ENCODE data around the gene UROC1.

UROC1 gene

GRCh38 chr3:126481808-126482502 lies 35.6 kb downstream of the UROC1 start:
- H3K9ac ChIP-seq (ENCODE audit: low read depth in 1 of 2, low read length in 2 of 2): no peak overlapping the region
- H3K27ac ChIP-seq (ENCODE audit: low read depth, low read length): no peak overlapping the region
- H3K9me3 ChIP-seq (ENCODE audit: control insufficient read depth in 1 of 2, low read length in 2 of 2): no peaks in the 10 kb centered on the region
- no peak overlapping the region for H3K4me3 ChIP-seq (ENCODE audit: low read depth in 1 of 2, low read length in 2 of 2)
- H3K36me3 ChIP-seq (ENCODE audit: control insufficient read depth in 1 of 2, insufficient read depth in 2 of 2, low read length in 2 of 2): no peaks in the 10 kb centered on the region
- peaks cover 0 to 6% of the 10 kb centered on the region in 2 donors for H3K4me1 ChIP-seq (ENCODE audit: control insufficient read depth in 1 of 2, insufficient read depth in 2 of 2, low read length in 2 of 2)
- H3K27me3 ChIP-seq (ENCODE audit: control insufficient read depth in 1 of 2, insufficient read depth in 2 of 2, low read length in 2 of 2): no peaks in the 10 kb centered on the region

DNA sequence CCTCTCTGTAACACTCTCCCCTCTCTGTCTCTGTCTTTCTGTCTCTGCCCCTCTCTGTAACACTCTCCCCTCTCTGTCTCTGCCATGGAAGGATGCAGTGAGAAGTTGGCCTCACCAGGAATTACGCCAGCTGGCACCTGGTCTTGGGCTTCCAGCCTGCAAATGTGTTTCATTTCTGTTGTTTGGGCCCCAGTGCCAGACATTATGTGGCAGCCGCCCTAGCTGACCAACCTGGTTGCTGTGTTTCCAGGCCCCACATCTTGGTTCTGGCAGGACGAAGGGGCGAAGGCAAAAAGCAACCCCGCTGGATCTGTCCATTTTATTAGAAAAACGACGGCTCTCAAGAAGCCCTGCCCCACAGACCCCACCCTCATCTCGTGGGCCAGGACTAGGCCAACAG lies 36.7 kb downstream of the UROC1 start:
- Histone ChIP-seq H3K27me3 (ENCODE audit: control insufficient read depth in 1 of 2, insufficient read depth in 2 of 2, low read length in 2 of 2) (no peaks in the 10 kb centered on the region), H3K27ac (ENCODE audit: low read depth, low read length) (no peak overlapping the region), H3K4me3 (ENCODE audit: low read depth in 1 of 2, low read length in 2 of 2) (no peak overlapping the region), H3K4me1 (ENCODE audit: control insufficient read depth in 1 of 2, insufficient read depth in 2 of 2, low read length in 2 of 2) (peaks cover 2 to 10% of the 10 kb centered on the region in 2 donors), H3K9me3 (ENCODE audit: control insufficient read depth in 1 of 2, low read length in 2 of 2) (no peaks in the 10 kb centered on the region), H3K9ac (ENCODE audit: low read depth in 1 of 2, low read length in 2 of 2) (no peak overlapping the region), H3K36me3 (ENCODE audit: control insufficient read depth in 1 of 2, insufficient read depth in 2 of 2, low read length in 2 of 2) (no peaks in the 10 kb centered on the region)

DNA sequence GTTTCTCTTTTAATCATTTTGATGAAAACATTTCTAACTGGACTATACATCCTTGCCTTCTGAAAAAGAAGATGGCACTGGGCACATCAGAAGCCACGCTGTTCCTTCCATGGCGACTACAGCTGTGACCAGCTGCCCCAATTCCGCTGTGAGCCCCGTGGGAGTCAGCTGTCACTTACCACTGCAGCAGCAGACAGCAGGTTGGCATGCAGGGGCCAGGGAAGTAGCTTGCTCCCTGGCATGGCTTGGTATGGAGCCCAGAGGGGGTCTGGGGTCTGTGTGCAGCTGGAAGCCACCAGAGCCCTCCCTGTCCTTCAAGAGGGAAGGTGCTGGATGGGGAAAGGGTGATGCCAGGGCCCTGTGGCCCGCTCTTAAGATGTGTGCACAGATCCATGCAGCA lies 37.4 kb downstream of the UROC1 start:
- no peak overlapping the region for H3K27ac ChIP-seq (ENCODE audit: low read depth, low read length)
- peaks cover 2 to 10% of the 10 kb centered on the region in 2 donors for H3K4me1 ChIP-seq (ENCODE audit: control insufficient read depth in 1 of 2, insufficient read depth in 2 of 2, low read length in 2 of 2)
- H3K4me3 ChIP-seq (ENCODE audit: low read depth in 1 of 2, low read length in 2 of 2): no peak overlapping the region
- no peaks in the 10 kb centered on the region for H3K27me3 ChIP-seq (ENCODE audit: control insufficient read depth in 1 of 2, insufficient read depth in 2 of 2, low read length in 2 of 2)
- no peaks in the 10 kb centered on the region for H3K36me3 ChIP-seq (ENCODE audit: control insufficient read depth in 1 of 2, insufficient read depth in 2 of 2, low read length in 2 of 2)
- H3K9me3 ChIP-seq (ENCODE audit: control insufficient read depth in 1 of 2, low read length in 2 of 2): no peaks in the 10 kb centered on the region
- no peak overlapping the region for H3K9ac ChIP-seq (ENCODE audit: low read depth in 1 of 2, low read length in 2 of 2)

- Histone ChIP-seq H3K36me3 (ENCODE audit: control insufficient read depth in 1 of 2, insufficient read depth in 2 of 2, low read length in 2 of 2) (no peaks in the 10 kb centered on the region), H3K27ac (ENCODE audit: low read depth, low read length) (no peak overlapping the region), H3K4me1 (ENCODE audit: control insufficient read depth in 1 of 2, insufficient read depth in 2 of 2, low read length in 2 of 2) (peaks cover 3 to 14% of the 10 kb centered on the region in 2 donors), H3K9me3 (ENCODE audit: control insufficient read depth in 1 of 2, low read length in 2 of 2) (no peaks in the 10 kb centered on the region), H3K27me3 (ENCODE audit: control insufficient read depth in 1 of 2, insufficient read depth in 2 of 2, low read length in 2 of 2) (no peaks in the 10 kb centered on the region), H3K9ac (ENCODE audit: low read depth in 1 of 2, low read length in 2 of 2) (no peak overlapping the region), H3K4me3 (ENCODE audit: low read depth in 1 of 2, low read length in 2 of 2) (no peak overlapping the region)
These were observed 37.9 kb downstream of the UROC1 start for GRCh38 chr3:126479642-126480041.

DNA sequence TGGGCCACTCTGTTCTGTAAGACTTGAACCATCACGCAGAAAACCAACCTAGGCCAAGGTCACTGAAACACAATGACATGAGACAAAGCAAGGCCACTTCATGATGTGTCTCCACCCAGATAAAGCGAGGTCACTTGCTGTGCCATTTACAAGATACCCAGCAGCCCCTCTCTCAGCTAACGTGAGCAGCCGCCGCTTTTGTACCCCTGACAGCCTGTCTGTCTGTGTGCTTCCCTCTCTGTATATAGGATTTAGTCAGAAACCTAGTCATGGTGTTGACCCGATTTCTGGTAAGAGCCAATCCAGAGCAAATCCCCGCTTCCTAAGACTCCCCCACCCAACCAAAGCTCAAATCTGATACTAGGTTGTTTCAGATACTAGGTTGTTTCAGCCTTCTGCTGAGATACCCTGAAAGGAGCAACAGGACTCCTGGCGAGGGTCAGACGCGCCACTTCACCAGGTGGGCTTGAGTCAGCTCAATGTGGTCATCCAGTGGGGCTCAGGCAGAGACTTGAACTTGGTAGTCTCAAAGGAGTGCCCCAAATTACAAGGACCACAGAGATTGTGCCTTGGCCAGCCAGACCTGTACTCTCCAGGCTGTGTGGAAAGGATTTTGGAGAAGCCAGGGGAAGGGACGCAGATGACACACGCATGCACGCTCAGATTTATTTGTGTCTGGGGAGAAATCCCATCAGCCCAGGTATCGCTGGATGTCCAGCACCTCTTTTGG lies 38.8 kb downstream of the UROC1 start:
- peaks cover 6 to 21% of the 10 kb centered on the region in 2 donors for H3K4me1 ChIP-seq (ENCODE audit: control insufficient read depth in 1 of 2, insufficient read depth in 2 of 2, low read length in 2 of 2)
- no peak overlapping the region for H3K4me3 ChIP-seq (ENCODE audit: low read depth in 1 of 2, low read length in 2 of 2)
- no peak overlapping the region for H3K27ac ChIP-seq (ENCODE audit: low read depth, low read length)
- H3K9me3 ChIP-seq (ENCODE audit: control insufficient read depth in 1 of 2, low read length in 2 of 2): no peaks in the 10 kb centered on the region
- no peak overlapping the region for H3K9ac ChIP-seq (ENCODE audit: low read depth in 1 of 2, low read length in 2 of 2)
- no peaks in the 10 kb centered on the region for H3K27me3 ChIP-seq (ENCODE audit: control insufficient read depth in 1 of 2, insufficient read depth in 2 of 2, low read length in 2 of 2)
- no peaks in the 10 kb centered on the region for H3K36me3 ChIP-seq (ENCODE audit: control insufficient read depth in 1 of 2, insufficient read depth in 2 of 2, low read length in 2 of 2)

DNA sequence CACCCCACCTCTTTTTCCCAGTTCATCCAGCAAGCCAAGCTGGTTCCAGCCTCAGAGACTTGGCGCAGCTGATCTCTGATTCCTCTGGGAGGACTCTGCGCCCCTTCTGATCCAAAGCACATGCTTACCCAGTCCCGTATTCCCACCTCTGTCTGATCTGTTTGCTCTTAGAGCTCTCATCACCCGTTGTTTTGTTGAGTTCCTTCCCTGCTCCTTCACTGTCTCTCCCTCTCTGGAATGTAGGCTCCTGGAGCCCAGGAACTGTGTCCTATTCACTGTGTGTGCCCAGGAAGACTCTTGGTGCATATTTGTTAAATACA lies 40.6 kb downstream of the UROC1 start:
- Histone ChIP-seq H3K27me3 (ENCODE audit: control insufficient read depth in 1 of 2, insufficient read depth in 2 of 2, low read length in 2 of 2) (no peaks in the 10 kb centered on the region), H3K27ac (ENCODE audit: low read depth, low read length) (no peak overlapping the region), H3K4me1 (ENCODE audit: control insufficient read depth in 1 of 2, insufficient read depth in 2 of 2, low read length in 2 of 2) (peaks cover 23 to 36% of the 10 kb centered on the region in 2 donors), H3K9me3 (ENCODE audit: control insufficient read depth in 1 of 2, low read length in 2 of 2) (no peaks in the 10 kb centered on the region), H3K36me3 (ENCODE audit: control insufficient read depth in 1 of 2, insufficient read depth in 2 of 2, low read length in 2 of 2) (peaks cover 0 to 2% of the 10 kb centered on the region in 2 donors), H3K9ac (ENCODE audit: low read depth in 1 of 2, low read length in 2 of 2) (no peak overlapping the region), H3K4me3 (ENCODE audit: low read depth in 1 of 2, low read length in 2 of 2) (no peak overlapping the region)

GRCh38 chr3:126476166-126477060 lies 41.2 kb downstream of the UROC1 start:
- Histone ChIP-seq H3K9ac (ENCODE audit: low read depth in 1 of 2, low read length in 2 of 2) (peak overlapping the region; percentile 84), H3K27me3 (ENCODE audit: control insufficient read depth in 1 of 2, insufficient read depth in 2 of 2, low read length in 2 of 2) (no peaks in the 10 kb centered on the region), H3K9me3 (ENCODE audit: control insufficient read depth in 1 of 2, low read length in 2 of 2) (no peaks in the 10 kb centered on the region), H3K4me1 (ENCODE audit: control insufficient read depth in 1 of 2, insufficient read depth in 2 of 2, low read length in 2 of 2) (peaks cover 27 to 39% of the 10 kb centered on the region in 2 donors), H3K4me3 (ENCODE audit: low read depth in 1 of 2, low read length in 2 of 2) (peak overlapping the region; percentile 78 to 82), H3K36me3 (ENCODE audit: control insufficient read depth in 1 of 2, insufficient read depth in 2 of 2, low read length in 2 of 2) (peaks cover under 1 to 8% of the 10 kb centered on the region in 2 donors), H3K27ac (ENCODE audit: low read depth, low read length) (peak overlapping the region; percentile 91)

- peak within 1 kb of the TSS; percentile 93 for H3K27ac ChIP-seq (ENCODE audit: low read depth, low read length)
- H3K4me3 ChIP-seq (ENCODE audit: low read depth in 1 of 2, low read length in 2 of 2): peak within 1 kb of the TSS; percentile 78 to 88
- H3K36me3 ChIP-seq (ENCODE audit: control insufficient read depth in 1 of 2, insufficient read depth in 2 of 2, low read length in 2 of 2): peaks cover 8 to 16% of the 10 kb centered on the region in 2 donors
- no peaks in the 10 kb centered on the region for H3K27me3 ChIP-seq (ENCODE audit: control insufficient read depth in 1 of 2, insufficient read depth in 2 of 2, low read length in 2 of 2)
- no peaks in the 10 kb centered on the region for H3K9me3 ChIP-seq (ENCODE audit: control insufficient read depth in 1 of 2, low read length in 2 of 2)
- peaks cover 27 to 40% of the 10 kb centered on the region in 2 donors for H3K4me1 ChIP-seq (ENCODE audit: control insufficient read depth in 1 of 2, insufficient read depth in 2 of 2, low read length in 2 of 2)
- peak within 1 kb of the TSS; percentile 84 to 91 for H3K9ac ChIP-seq (ENCODE audit: low read depth in 1 of 2, low read length in 2 of 2)
These were observed 42.0 kb downstream of the UROC1 start, which contains the start of gene ZXDC for GRCh38 chr3:126475413-126476114. Gene ZXDC (minus strand): TSS chr3:126475891. CDS start chr3:126475865, 26 bp downstream.

GRCh38 chr3:126474498-126475412 lies 42.8 kb downstream of the UROC1 start:
- H3K9ac ChIP-seq (ENCODE audit: low read depth in 1 of 2, low read length in 2 of 2): peak overlapping the region; percentile 65 to 91
- no peaks in the 10 kb centered on the region for H3K27me3 ChIP-seq (ENCODE audit: control insufficient read depth in 1 of 2, insufficient read depth in 2 of 2, low read length in 2 of 2)
- peak overlapping the region; percentile 75 to 88 for H3K4me3 ChIP-seq (ENCODE audit: low read depth in 1 of 2, low read length in 2 of 2)
- no peaks in the 10 kb centered on the region for H3K9me3 ChIP-seq (ENCODE audit: control insufficient read depth in 1 of 2, low read length in 2 of 2)
- H3K36me3 ChIP-seq (ENCODE audit: control insufficient read depth in 1 of 2, insufficient read depth in 2 of 2, low read length in 2 of 2): peaks cover 15 to 24% of the 10 kb centered on the region in 2 donors
- H3K4me1 ChIP-seq (ENCODE audit: control insufficient read depth in 1 of 2, insufficient read depth in 2 of 2, low read length in 2 of 2): peaks cover 27 to 40% of the 10 kb centered on the region in 2 donors
- peak overlapping the region; percentile 93 for H3K27ac ChIP-seq (ENCODE audit: low read depth, low read length)

Measured in duodenal mucosa (tissue), 2 donors.